Stimulated activated CD4-positive, alpha-beta T cell treated with anti-CD3 and anti-CD28 coated beads, Interleukin-1b, Interleukin-23, amount 100 ng/mL, for 48 hours (primary cell): ENCODE results near the gene SLC51B.
"Not testable (repeated sequence)": the region's sequence is repeated elsewhere in the genome, so short reads cannot be mapped to it uniquely, and the experiment has no call there.

Source experiments
- DNase-seq: peaks from one replicate; pipeline ENCODE4 v3.0.0-alpha.2; 2020

SLC51B gene

GRCh38 chr15:65044724-65045481 lies at the start of gene SLC51B:
TSS of gene SLC51B (plus strand) at chr15:65045387. CDS start at chr15:65050005, 4,618 bp downstream.
- no peak for DNase-seq

GRCh38 chr15:64997066-64997465 lies 48.1 kb upstream of the SLC51B start:
- DNase-seq = no peak

- no peak for DNase-seq
Measured at GRCh38 chr15:64997745-64998375, 47.3 kb upstream of the SLC51B start.

GRCh38 chr15:65004993-65005392 lies 40.2 kb upstream of the SLC51B start:
- no peak for DNase-seq

GRCh38 chr15:65006876-65007275 lies 38.3 kb upstream of the SLC51B start:
- no peak for DNase-seq

- no peak for DNase-seq
Measured at GRCh38 chr15:65008983-65009382, 36.2 kb upstream of the SLC51B start.

- not testable (repeated sequence) for DNase-seq
Measured at GRCh38 chr15:65011198-65011597, 34.0 kb upstream of the SLC51B start.

- no peak for DNase-seq
Measured at GRCh38 chr15:65020419-65020818, 24.8 kb upstream of the SLC51B start.

- no peak for DNase-seq
Measured at GRCh38 chr15:65021488-65021887, 23.7 kb upstream of the SLC51B start.

GRCh38 chr15:65026756-65027155 lies 18.4 kb upstream of the SLC51B start:
- no peak for DNase-seq

GRCh38 chr15:65027593-65027992 lies 17.6 kb upstream of the SLC51B start:
- DNase-seq = no peak

- DNase-seq = no peak
Measured at GRCh38 chr15:65028338-65028737, 16.8 kb upstream of the SLC51B start.

GRCh38 chr15:65028921-65029735 lies 16.1 kb upstream of the SLC51B start, which contains the start of gene MTFMT:
TSS of gene MTFMT (minus strand) at chr15:65029639. CDS start at chr15:65029613, 26 bp downstream.
- peak; percentile 90 for DNase-seq

GRCh38 chr15:65029736-65030208 lies 15.4 kb upstream of the SLC51B start:
- DNase-seq = no peak

- peak; percentile 52 for DNase-seq
Measured at GRCh38 chr15:65032801-65033537, 12.2 kb upstream of the SLC51B start.

- DNase-seq = peak; percentile 23
Measured at GRCh38 chr15:65033659-65034269, 11.4 kb upstream of the SLC51B start.

- no peak for DNase-seq
Measured at GRCh38 chr15:65034719-65035118, 10.5 kb upstream of the SLC51B start.

- DNase-seq = no peak
Measured at GRCh38 chr15:65037309-65037708, 7.9 kb upstream of the SLC51B start.

- no peak for DNase-seq
Measured at GRCh38 chr15:65038428-65038827, 6.8 kb upstream of the SLC51B start.

GRCh38 chr15:65038836-65039235 lies 6.4 kb upstream of the SLC51B start:
- no peak for DNase-seq

- no peak for DNase-seq
Measured at GRCh38 chr15:65040461-65040860, 4.7 kb upstream of the SLC51B start.

GRCh38 chr15:65041787-65042186 lies 3.4 kb upstream of the SLC51B start:
- DNase-seq = no peak
